Measurements from ENCODE around the gene MBNL1. TPM values are rescaled to one million over a fixed set of nuclear protein-coding genes. Genes with fewer than 3 reads are reported as not detected.

Gene MBNL1
- total and polyA plus RNA-seq, 2 of the 13 experiments (the other 11 are each of a cell fraction or from before 2014, with no cell fraction given) = 27.1 to 55.4 TPM

- no peak overlapping the region for H3K4me3 ChIP-seq (replicated peaks in 1 of 3; ENCODE audit: insufficient read depth in 1 of 3, low read depth in 2 of 3, low read length in 3 of 3)
- peaks cover 0 to 4% of the 10 kb centered on the region in 2 experiments; a peak in 2 of 5 replicates for H3K36me3 ChIP-seq (replicated peaks in 1 of 2; ENCODE audit: control insufficient read depth in 1 of 2, insufficient read depth in 2 of 2, low read length in 2 of 2)
- H3K79me2 ChIP-seq (ENCODE audit: insufficient read depth, low read length) = peaks cover 68% of the 10 kb centered on the region
- intact Hi-C loops (cut with micrococcal nuclease; ENCODE audit: unreplicated experiment) = no loop called here
- no peaks in the 10 kb centered on the region for H4K20me1 ChIP-seq (ENCODE audit: insufficient read depth, low read length)
- no peaks in the 10 kb centered on the region for H3K9me3 ChIP-seq (ENCODE audit: low read length)
- TF ChIP-seq CENPBD1 (CRISPR knock-in tag; IDR thresholded peaks at IDR 0.05; ENCODE audit: borderline replicate concordance, low read depth) = no peak
- no peak for TF ChIP-seq NR2F2 (IDR thresholded peaks at IDR 0.05; ENCODE audit: borderline replicate concordance, low read depth)
- in situ Hi-C loops (cut with HindIII; ENCODE audit: extremely low pct_ligation_motif_present, low pct_unique_long_range_greater_than_20kb) = no loop called here
- FAIRE-seq (no peak), DNase-seq (ENCODE audit: low spot score) (no peak), ATAC-seq (no peak)
- no peak overlapping the region for H3K27ac ChIP-seq (ENCODE audit: extremely low read length, insufficient read depth, low read length)
- H2AFZ ChIP-seq (ENCODE audit: low read length) = no peak overlapping the region
- H3K4me1 ChIP-seq (ENCODE audit: insufficient read depth, low read length) = peaks cover 26% of the 10 kb centered on the region
- WGBS (ENCODE audit: low lambda C conversion rate) = 95% methylated on average over 4 of the region's 4 CpGs
- BruUV-seq (replicated peaks) = no TSS peak
- H3K27me3 ChIP-seq (ENCODE audit: control insufficient read depth in 1 of 2, insufficient read depth in 2 of 2, low read length in 2 of 2) = no peaks in the 10 kb centered on the region
- POLR2A ChIA-PET = no interaction called here
- CTCF ChIA-PET (ENCODE audit: low intra/inter-chr PET ratio, low total read pairs) = no interaction called here
- H3K4me2 ChIP-seq (ENCODE audit: low read depth, low read length) = no peak overlapping the region
- no peak overlapping the region for H3K9ac ChIP-seq (ENCODE audit: insufficient read depth, low read depth, low read length)
These were observed 48.5 kb downstream of the MBNL1 start for GRCh38 chr3:152317184-152317583.

- Histone ChIP-seq H3K36me3 (replicated peaks in 1 of 2; ENCODE audit: control insufficient read depth in 1 of 2, insufficient read depth in 2 of 2, low read length in 2 of 2) (peaks cover 0 to 4% of the 10 kb centered on the region in 2 experiments; a peak in 2 of 5 replicates), H3K4me1 (ENCODE audit: insufficient read depth, low read length) (peaks cover 26% of the 10 kb centered on the region), H3K79me2 (ENCODE audit: insufficient read depth, low read length) (peaks cover 66% of the 10 kb centered on the region), H3K27me3 (ENCODE audit: control insufficient read depth in 1 of 2, insufficient read depth in 2 of 2, low read length in 2 of 2) (no peaks in the 10 kb centered on the region), H3K9me3 (ENCODE audit: low read length) (no peaks in the 10 kb centered on the region), H4K20me1 (ENCODE audit: insufficient read depth, low read length) (no peaks in the 10 kb centered on the region), H3K27ac (ENCODE audit: extremely low read length, insufficient read depth, low read length) (no peak overlapping the region), H2AFZ (ENCODE audit: low read length) (no peak overlapping the region), H3K4me2 (ENCODE audit: low read depth, low read length) (no peak overlapping the region), H3K4me3 (replicated peaks in 1 of 3; ENCODE audit: insufficient read depth in 1 of 3, low read depth in 2 of 3, low read length in 3 of 3) (no peak overlapping the region), H3K9ac (ENCODE audit: insufficient read depth, low read depth, low read length) (no peak overlapping the region)
- FAIRE-seq (no peak), ATAC-seq (no peak), DNase-seq (ENCODE audit: low spot score) (no peak)
- 94% methylated on average over 4 of the region's 4 CpGs for WGBS (ENCODE audit: low lambda C conversion rate)
- in situ Hi-C loops (cut with HindIII; ENCODE audit: extremely low pct_ligation_motif_present, low pct_unique_long_range_greater_than_20kb) (no loop called here), intact Hi-C loops (cut with micrococcal nuclease; ENCODE audit: unreplicated experiment) (no loop called here)
- no TSS peak for BruUV-seq (replicated peaks)
- POLR2A ChIA-PET = no interaction called here
- CTCF ChIA-PET (ENCODE audit: low intra/inter-chr PET ratio, low total read pairs) = no interaction called here
- TF ChIP-seq, protein P1, sequence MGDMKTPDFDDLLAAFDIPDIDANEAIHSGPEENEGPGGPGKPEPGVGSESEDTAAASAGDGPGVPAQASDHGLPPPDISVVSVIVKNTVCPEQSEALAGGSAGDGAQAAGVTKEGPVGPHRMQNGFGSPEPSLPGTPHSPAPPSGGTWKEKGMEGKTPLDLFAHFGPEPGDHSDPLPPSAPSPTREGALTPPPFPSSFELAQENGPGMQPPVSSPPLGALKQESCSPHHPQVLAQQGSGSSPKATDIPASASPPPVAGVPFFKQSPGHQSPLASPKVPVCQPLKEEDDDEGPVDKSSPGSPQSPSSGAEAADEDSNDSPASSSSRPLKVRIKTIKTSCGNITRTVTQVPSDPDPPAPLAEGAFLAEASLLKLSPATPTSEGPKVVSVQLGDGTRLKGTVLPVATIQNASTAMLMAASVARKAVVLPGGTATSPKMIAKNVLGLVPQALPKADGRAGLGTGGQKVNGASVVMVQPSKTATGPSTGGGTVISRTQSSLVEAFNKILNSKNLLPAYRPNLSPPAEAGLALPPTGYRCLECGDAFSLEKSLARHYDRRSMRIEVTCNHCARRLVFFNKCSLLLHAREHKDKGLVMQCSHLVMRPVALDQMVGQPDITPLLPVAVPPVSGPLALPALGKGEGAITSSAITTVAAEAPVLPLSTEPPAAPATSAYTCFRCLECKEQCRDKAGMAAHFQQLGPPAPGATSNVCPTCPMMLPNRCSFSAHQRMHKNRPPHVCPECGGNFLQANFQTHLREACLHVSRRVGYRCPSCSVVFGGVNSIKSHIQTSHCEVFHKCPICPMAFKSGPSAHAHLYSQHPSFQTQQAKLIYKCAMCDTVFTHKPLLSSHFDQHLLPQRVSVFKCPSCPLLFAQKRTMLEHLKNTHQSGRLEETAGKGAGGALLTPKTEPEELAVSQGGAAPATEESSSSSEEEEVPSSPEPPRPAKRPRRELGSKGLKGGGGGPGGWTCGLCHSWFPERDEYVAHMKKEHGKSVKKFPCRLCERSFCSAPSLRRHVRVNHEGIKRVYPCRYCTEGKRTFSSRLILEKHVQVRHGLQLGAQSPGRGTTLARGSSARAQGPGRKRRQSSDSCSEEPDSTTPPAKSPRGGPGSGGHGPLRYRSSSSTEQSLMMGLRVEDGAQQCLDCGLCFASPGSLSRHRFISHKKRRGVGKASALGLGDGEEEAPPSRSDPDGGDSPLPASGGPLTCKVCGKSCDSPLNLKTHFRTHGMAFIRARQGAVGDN (CRISPR knock-in tag; IDR thresholded peaks at IDR 0.05) = no peak
- TF ChIP-seq ZNF782 (CRISPR knock-in tag; IDR thresholded peaks at IDR 0.05; ENCODE audit: borderline replicate concordance) (no peak), ZNF639 (CRISPR knock-in tag; conservative IDR thresholded peaks at IDR 0.05) (no peak), ZNF10 (CRISPR knock-in tag; IDR thresholded peaks at IDR 0.05; ENCODE audit: borderline replicate concordance, low read depth) (no peak), CCAR2 (optimal IDR thresholded peaks at IDR 0.05; ENCODE audit: low read depth, low read length) (no peak), ZNF34 (CRISPR knock-in tag; IDR thresholded peaks at IDR 0.05; ENCODE audit: borderline replicate concordance) (no peak), GATAD2A (CRISPR knock-in tag; IDR thresholded peaks at IDR 0.05) (no peak), HNRNPK (IDR thresholded peaks at IDR 0.05; ENCODE audit: low read depth, low read length, poor library complexity, severe bottlenecking) (no peak)
These were observed 49.2 kb downstream of the MBNL1 start for GRCh38 chr3:152317956-152318355.
